Vagina (tissue), 2 donors: ENCODE results near the gene SMCO1. TPM values are rescaled to one million over a fixed set of nuclear protein-coding genes. Genes with fewer than 3 reads are reported as not detected.
"Not testable (repeated sequence)": the region's sequence is repeated elsewhere in the genome, so short reads cannot be mapped to it uniquely, and the experiment has no call there.

Experiments used
- DNase-seq, 2 donors: peaks; one replicate each; pipeline ENCODE4 v3.0.0-alpha.2; 2017; ENCODE audit errors: extremely low spot score in 2 of 2
- H3K27ac ChIP-seq: fragments of 200-600 bp; sonication (generic); one replicate; pipeline ENCODE4 v1.5.1; 2019
- H3K27me3 ChIP-seq: fragments of 200-600 bp; sonication (generic); one replicate; pipeline ENCODE4 v1.5.1; 2019
- H3K36me3 ChIP-seq, 2 donors: fragments of 200-600 bp; sonication (generic); one replicate each; pipeline ENCODE4 v1.5.1; 2017 to 2019
- H3K4me1 ChIP-seq: fragments of 200-600 bp; sonication (generic); one replicate; pipeline ENCODE4 v1.5.1; 2019
- H3K4me3 ChIP-seq, 2 donors: fragments of 200-600 bp; sonication (generic); 1 replicate in 1 of 2; 2 replicates in 1 of 2; pipeline ENCODE4 v1.5.1; 2016 to 2019
- H3K9me3 ChIP-seq: fragments of 200-600 bp; sonication (generic); one replicate; pipeline ENCODE4 v1.5.1; 2019
- POLR2A ChIP-seq, 2 donors: fragments of 450-650 bp; IDR thresholded peaks; one replicate each; pipeline ENCODE4 v1.6.1; 2017; ENCODE audit warnings: antibody characterized with exemption in 2 of 2, mild to moderate bottlenecking in 2 of 2, moderate library complexity in 2 of 2
- POLR2AphosphoS5 ChIP-seq, 2 donors: sonication (generic); formaldehyde crosslinking; IDR thresholded peaks; one replicate each; pipeline ENCODE4 v1.9.0; 2017; ENCODE audit warnings: antibody characterized with exemption in 2 of 2, mild to moderate bottlenecking in 2 of 2, low read depth in 1 of 2; ENCODE audit not compliant: insufficient read depth in 1 of 2
- intact Hi-C: fragments of 100-400 bp; cut with DNase I; formaldehyde crosslinking; loops from one replicate; pipeline ENCODE4 v1.15.1; 2023
- total RNA-seq: library from RNA; depleted of rRNA; stranded (reverse); fragments of >200 nt; gene quantifications from one replicate; pipeline ENCODE4 v1.2.3, GENCODE V29; 2016
- TF ChIP-seq, protein P1 (sequence below), 3 experiments: fragments of 450-650 bp in 2 of 3; fragments of 200-600 bp in 1 of 3; sonication (generic) in 1 of 3; IDR thresholded peaks; one replicate each; pipeline ENCODE4 v1.5.1; 2017 to 2019; ENCODE audit warnings: antibody characterized with exemption in 3 of 3, mild to moderate bottlenecking in 2 of 3, moderate library complexity in 2 of 3

Gene SMCO1
- total RNA-seq, 1 donor from 2014 or later: not detected

- intact Hi-C loops: no loop called here
- no peak for DNase-seq
- H3K4me1 ChIP-seq: no peaks in the 10 kb centered on the region
- H3K4me3 ChIP-seq: no peak overlapping the region
- no peak overlapping the region for H3K27ac ChIP-seq
- H3K36me3 ChIP-seq: peaks cover 0 to 60% of the 10 kb centered on the region in 2 donors
- H3K27me3 ChIP-seq: no peaks in the 10 kb centered on the region
- no peak for TF ChIP-seq POLR2A (IDR thresholded peaks at IDR 0.05)
- TF ChIP-seq POLR2AphosphoS5 (IDR thresholded peaks at IDR 0.05; ENCODE audit: insufficient read depth in 1 of 2, low read depth in 1 of 2): no peak
- TF ChIP-seq, protein P1, sequence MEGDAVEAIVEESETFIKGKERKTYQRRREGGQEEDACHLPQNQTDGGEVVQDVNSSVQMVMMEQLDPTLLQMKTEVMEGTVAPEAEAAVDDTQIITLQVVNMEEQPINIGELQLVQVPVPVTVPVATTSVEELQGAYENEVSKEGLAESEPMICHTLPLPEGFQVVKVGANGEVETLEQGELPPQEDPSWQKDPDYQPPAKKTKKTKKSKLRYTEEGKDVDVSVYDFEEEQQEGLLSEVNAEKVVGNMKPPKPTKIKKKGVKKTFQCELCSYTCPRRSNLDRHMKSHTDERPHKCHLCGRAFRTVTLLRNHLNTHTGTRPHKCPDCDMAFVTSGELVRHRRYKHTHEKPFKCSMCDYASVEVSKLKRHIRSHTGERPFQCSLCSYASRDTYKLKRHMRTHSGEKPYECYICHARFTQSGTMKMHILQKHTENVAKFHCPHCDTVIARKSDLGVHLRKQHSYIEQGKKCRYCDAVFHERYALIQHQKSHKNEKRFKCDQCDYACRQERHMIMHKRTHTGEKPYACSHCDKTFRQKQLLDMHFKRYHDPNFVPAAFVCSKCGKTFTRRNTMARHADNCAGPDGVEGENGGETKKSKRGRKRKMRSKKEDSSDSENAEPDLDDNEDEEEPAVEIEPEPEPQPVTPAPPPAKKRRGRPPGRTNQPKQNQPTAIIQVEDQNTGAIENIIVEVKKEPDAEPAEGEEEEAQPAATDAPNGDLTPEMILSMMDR (IDR thresholded peaks at IDR 0.05): no peak
- H3K9me3 ChIP-seq: no peaks in the 10 kb centered on the region
Measured at GRCh38 chr3:196472286-196472685, 42.9 kb downstream of the SMCO1 start.

- Histone ChIP-seq H3K27me3 (no peaks in the 10 kb centered on the region), H3K9me3 (no peaks in the 10 kb centered on the region), H3K27ac (no peak overlapping the region), H3K4me3 (no peak overlapping the region), H3K36me3 (peaks cover 0 to 53% of the 10 kb centered on the region in 2 donors), H3K4me1 (no peaks in the 10 kb centered on the region)
- TF ChIP-seq, protein P1 (IDR thresholded peaks at IDR 0.05): no peak
- TF ChIP-seq POLR2A (IDR thresholded peaks at IDR 0.05) (no peak), POLR2AphosphoS5 (IDR thresholded peaks at IDR 0.05; ENCODE audit: insufficient read depth in 1 of 2, low read depth in 1 of 2) (no peak)
- intact Hi-C loops: no loop called here
- DNase-seq: no peak
Measured at GRCh38 chr3:196471551-196471950, 43.6 kb downstream of the SMCO1 start.

DNA sequence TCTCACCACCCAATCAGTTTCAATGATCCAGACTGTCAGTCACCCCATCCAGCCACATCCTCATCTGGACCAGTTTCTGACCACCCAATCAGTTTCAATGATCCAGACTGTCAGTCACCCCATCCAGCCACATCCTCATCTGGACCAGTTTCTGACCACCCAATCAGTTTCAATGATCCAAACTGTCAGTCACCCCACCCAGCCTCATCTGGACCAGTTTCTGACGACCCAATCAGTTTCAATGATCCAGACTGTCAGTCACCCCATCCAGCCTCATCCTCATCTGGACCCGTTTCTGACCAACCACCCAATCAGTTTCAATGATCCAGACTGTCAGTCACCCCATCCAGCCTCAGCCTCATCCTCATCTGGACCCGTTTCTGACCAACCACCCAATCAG, 45.0 kb downstream of the SMCO1 start:
- H3K4me3 ChIP-seq, H3K9me3 ChIP-seq, H3K27ac ChIP-seq, DNase-seq, intact Hi-C loops, H3K4me1 ChIP-seq, H3K27me3 ChIP-seq: not testable (repeated sequence)
- H3K36me3 ChIP-seq: peaks cover 0 to 46% of the 10 kb centered on the region in 2 donors

GRCh38 chr3:196463804-196464203, 51.3 kb downstream of the SMCO1 start:
- Histone ChIP-seq H3K27me3 (no peaks in the 10 kb centered on the region), H3K9me3 (no peaks in the 10 kb centered on the region), H3K27ac (no peak overlapping the region), H3K4me1 (no peaks in the 10 kb centered on the region), H3K4me3 (no peak overlapping the region), H3K36me3 (peaks cover 0 to 10% of the 10 kb centered on the region in 2 donors)
- intact Hi-C loops: no loop called here
- TF ChIP-seq, protein P1 (IDR thresholded peaks at IDR 0.05): no peak
- TF ChIP-seq POLR2A (IDR thresholded peaks at IDR 0.05) (no peak), POLR2AphosphoS5 (IDR thresholded peaks at IDR 0.05; ENCODE audit: insufficient read depth in 1 of 2, low read depth in 1 of 2) (no peak)
- no peak for DNase-seq

- no peak for TF ChIP-seq POLR2AphosphoS5 (IDR thresholded peaks at IDR 0.05; ENCODE audit: insufficient read depth in 1 of 2, low read depth in 1 of 2)
- TF ChIP-seq POLR2A (IDR thresholded peaks at IDR 0.05): no peak
- TF ChIP-seq, protein P1 (IDR thresholded peaks at IDR 0.05): no peak
- no peak for DNase-seq
- Histone ChIP-seq H3K4me1 (no peaks in the 10 kb centered on the region), H3K36me3 (peaks cover 0 to 8% of the 10 kb centered on the region in 2 donors), H3K4me3 (no peak overlapping the region), H3K27ac (no peak overlapping the region), H3K9me3 (no peaks in the 10 kb centered on the region), H3K27me3 (no peaks in the 10 kb centered on the region)
- intact Hi-C loops: no loop called here
Measured at GRCh38 chr3:196463478-196463756, 51.7 kb downstream of the SMCO1 start.

DNA sequence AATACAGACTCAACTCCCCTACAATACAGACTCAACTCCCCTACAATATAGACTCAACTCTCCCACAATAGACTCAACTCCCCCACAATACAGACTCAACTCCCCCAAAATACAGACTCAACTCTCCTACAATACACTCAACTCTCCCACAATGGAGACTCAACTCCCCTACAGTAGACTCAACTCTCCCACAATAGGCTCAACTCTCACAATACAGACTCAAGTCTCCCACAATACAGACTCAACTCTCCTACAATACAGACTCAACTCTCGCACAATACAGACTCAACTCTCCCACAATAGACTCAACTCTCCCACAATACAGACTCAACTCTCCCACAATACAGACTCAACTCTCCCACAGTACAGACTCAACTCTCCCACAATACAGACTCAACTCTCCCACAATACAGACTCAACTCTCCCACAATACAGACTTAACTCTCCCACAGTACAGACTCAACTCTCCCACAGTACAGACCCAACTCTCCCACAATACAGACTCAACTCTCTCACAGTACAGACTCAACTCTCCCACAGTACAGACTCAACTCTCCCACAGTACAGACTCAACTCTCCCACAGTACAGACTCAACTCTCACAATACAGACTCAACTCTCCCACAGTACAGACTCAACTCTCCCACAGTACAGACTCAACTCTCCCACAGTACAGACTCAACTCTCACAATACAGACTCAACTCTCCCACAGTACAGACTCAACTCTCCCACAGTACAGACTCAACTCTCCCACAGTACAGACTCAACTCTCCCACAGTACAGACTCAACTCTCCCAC, 52.3 kb downstream of the SMCO1 start:
- intact Hi-C loops, H3K4me1 ChIP-seq, H3K27ac ChIP-seq, H3K4me3 ChIP-seq, H3K36me3 ChIP-seq, H3K9me3 ChIP-seq, H3K27me3 ChIP-seq, DNase-seq: not testable (repeated sequence)
